VCaP (cell line): ENCODE results near the gene RAB3IL1.
"Not testable (repeated sequence)": the region's sequence is repeated elsewhere in the genome, so short reads cannot be mapped to it uniquely, and the experiment has no call there.

Experiments
- H3K27ac ChIP-seq: fragments of 450-650 bp; 2 replicates; pipeline ENCODE4 v1.5.1; 2017
- TF ChIP-seq, protein P1 (sequence below): fragments of 450-650 bp; conservative IDR thresholded peaks from 2 replicates; pipeline ENCODE4 v1.5.1; 2017; ENCODE audit warnings: mild to moderate bottlenecking, moderate library complexity

The RAB3IL1 gene, protein sequence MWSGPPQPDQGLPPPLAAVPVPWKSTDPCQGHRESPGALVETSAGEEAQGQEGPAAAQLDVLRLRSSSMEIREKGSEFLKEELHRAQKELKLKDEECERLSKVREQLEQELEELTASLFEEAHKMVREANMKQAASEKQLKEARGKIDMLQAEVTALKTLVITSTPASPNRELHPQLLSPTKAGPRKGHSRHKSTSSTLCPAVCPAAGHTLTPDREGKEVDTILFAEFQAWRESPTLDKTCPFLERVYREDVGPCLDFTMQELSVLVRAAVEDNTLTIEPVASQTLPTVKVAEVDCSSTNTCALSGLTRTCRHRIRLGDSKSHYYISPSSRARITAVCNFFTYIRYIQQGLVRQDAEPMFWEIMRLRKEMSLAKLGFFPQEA

DNA sequence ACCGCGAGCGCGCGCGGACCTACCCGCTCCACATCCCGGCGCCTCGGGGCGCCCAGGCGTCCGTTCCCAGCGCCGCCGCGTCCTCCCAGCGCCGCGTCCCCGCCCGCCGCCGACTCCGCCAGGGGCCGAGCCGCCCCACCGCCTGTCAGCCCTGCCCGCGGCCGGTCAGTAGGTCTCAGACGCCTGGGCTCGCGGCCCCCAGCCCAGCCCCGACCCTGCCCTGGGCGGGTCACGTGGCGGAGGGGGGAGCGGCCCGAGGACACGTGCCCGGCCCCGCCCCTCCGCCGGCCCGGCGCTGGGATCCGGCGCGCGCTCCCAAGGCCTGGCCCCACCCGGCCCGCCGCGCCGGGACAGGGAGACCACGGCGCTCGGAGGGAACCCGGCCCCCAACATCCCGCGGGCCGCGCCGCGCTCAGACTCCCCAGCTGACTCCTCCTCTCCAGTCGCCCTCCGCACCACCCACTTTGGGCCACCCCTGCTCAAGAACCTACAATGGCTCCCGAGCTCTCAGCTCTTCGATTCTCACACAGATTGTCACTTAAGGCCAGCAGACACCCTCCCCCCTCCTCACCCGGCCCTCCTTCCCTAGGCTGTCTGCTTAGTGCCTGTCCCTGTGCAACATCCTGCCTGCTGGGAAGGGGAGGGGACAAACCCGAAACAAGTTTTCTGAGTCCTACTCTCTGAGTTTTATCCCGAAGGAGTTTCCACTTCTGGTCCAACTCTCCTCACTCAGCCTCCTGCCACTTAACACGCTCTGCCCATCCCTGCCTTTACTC lies at the start of gene RAB3IL1:
RAB3IL1 (minus strand) TSS at position 233 of the 776 bp plus-strand sequence; CDS start at position 34, 199 bp downstream.
- TF ChIP-seq, protein P1, sequence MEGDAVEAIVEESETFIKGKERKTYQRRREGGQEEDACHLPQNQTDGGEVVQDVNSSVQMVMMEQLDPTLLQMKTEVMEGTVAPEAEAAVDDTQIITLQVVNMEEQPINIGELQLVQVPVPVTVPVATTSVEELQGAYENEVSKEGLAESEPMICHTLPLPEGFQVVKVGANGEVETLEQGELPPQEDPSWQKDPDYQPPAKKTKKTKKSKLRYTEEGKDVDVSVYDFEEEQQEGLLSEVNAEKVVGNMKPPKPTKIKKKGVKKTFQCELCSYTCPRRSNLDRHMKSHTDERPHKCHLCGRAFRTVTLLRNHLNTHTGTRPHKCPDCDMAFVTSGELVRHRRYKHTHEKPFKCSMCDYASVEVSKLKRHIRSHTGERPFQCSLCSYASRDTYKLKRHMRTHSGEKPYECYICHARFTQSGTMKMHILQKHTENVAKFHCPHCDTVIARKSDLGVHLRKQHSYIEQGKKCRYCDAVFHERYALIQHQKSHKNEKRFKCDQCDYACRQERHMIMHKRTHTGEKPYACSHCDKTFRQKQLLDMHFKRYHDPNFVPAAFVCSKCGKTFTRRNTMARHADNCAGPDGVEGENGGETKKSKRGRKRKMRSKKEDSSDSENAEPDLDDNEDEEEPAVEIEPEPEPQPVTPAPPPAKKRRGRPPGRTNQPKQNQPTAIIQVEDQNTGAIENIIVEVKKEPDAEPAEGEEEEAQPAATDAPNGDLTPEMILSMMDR, result no peak
- peak within 1 kb of the TSS; percentile 53; the same call in 1 of the 2 replicates for H3K27ac ChIP-seq

DNA sequence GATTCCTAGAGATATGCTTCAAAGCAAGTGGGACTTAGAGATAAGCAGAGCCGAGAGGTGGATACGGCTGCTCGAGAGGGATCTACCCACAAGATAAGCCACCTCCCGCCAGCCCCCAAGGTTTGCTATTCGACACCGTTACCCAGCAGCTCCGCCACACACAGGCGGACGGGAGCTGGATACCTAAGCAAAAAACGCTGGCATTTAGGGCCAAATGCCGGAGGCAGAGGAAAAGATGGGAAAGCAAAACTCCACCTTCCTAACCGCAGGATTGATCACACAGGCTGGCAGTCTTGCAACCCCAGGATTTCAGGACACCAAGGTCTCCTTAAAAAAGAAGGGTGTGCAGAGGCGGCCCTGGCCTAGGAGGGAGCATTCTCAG lies 49.4 kb upstream of the RAB3IL1 start:
- TF ChIP-seq, protein P1, result no peak
- peak overlapping the region; percentile 95 for H3K27ac ChIP-seq

DNA sequence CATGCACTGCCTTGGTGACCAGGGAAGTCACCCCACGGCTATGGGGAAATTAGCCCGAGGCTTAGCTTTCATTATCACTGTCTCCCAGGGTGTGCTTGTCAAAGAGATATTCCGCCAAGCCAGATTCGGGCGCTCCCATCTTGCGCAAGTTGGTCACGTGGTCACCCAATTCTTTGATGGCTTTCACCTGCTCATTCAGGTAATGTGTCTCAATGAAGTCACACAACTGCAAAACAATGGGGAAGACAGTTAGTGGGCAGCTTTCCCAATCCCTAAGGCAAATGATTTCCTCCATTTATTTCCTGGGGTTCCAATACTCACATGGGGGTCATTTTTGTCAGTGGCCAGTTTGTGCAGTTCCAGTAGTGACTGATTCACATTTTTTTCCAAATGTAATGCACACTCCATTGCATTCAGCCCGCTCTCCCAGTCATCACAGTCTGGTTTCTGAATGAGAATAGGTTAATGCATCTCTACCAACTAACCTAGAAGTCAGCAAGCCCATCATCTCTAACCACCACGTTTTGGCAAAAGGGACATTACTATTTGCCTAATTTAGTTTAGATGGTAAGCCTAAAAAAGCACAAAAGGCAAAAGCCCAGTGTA lies 47.4 kb upstream of the RAB3IL1 start:
- not testable (repeated sequence) for H3K27ac ChIP-seq

DNA sequence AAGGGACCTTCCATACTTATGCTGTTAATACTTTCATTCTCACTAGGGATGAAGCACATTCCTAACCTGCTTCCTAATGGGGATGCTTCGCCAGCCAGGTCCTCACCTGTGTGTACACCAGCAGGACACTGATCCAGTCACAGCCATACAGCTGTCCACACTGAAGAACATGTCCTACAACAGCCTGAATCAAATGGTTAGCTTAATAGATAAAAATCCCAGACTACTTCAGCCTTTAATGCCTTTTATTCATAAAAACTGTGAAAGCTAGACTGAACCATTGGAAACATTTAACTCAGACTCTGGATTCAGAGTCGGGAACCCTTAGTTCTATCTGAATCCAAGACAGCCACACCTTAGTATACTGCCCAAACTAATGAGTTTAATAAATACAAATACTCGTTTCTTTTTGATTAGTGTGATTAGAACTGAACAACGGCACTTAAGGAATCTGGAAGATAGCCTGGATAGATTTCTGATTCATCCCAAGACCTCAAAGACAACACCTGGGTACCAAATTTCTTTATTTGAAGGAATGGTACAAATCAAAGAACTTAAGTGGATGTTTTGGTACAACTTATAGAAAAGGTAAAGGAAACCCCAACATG lies 46.8 kb upstream of the RAB3IL1 start:
- TF ChIP-seq, protein P1, result no peak
- no peak overlapping the region for H3K27ac ChIP-seq

DNA sequence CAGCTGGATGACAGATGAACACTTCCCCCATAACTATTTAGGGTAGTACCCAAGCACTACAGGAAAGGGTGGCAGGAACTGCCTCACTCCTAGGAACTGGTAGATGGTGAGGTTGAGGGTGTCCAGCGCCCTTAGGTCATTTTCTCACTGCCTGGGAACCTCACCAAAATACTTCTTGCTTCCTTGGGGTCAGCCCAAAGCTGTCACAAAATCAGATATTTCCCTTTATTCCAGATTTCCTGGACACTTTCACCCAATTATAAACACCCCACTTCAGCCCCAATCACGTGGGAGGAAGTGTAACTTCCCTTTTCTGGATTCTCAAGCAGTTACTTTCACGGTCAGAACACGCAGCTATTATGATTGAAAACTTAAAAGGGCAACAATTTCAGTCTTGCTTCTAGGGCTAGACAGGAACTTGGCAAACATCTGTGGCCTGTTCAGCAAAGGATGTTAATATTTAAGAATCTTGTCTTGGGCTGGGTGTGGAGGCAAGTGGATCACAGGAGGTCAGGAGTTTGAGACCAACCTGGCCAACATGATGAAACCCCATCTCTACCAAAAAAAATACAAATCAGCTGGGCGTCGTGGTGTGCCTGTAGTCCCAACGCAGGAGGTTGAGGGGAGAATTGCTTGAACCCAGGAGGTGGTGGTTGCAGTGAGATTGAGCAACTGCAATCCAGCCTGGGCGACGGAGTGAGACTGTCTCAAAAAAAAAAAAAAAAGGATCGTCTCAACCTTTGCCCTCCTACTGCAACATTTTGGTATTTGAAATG lies 46.1 kb upstream of the RAB3IL1 start:
- no peak overlapping the region for H3K27ac ChIP-seq
- TF ChIP-seq, protein P1, result no peak

DNA sequence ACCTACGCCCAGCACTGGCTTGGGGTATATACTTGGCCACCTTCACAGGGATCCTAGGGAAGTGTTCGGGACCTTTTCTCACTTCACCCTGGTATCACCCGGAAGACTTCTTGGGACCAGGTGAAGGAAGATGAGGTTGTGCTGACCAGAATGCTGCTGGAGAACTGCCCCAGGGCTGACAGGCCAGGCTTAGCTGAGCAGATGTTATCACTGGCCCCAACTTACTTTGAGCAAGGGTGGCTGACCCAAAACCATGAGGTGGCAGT lies 45.6 kb upstream of the RAB3IL1 start:
- TF ChIP-seq, protein P1, result no peak
- no peak overlapping the region for H3K27ac ChIP-seq

DNA sequence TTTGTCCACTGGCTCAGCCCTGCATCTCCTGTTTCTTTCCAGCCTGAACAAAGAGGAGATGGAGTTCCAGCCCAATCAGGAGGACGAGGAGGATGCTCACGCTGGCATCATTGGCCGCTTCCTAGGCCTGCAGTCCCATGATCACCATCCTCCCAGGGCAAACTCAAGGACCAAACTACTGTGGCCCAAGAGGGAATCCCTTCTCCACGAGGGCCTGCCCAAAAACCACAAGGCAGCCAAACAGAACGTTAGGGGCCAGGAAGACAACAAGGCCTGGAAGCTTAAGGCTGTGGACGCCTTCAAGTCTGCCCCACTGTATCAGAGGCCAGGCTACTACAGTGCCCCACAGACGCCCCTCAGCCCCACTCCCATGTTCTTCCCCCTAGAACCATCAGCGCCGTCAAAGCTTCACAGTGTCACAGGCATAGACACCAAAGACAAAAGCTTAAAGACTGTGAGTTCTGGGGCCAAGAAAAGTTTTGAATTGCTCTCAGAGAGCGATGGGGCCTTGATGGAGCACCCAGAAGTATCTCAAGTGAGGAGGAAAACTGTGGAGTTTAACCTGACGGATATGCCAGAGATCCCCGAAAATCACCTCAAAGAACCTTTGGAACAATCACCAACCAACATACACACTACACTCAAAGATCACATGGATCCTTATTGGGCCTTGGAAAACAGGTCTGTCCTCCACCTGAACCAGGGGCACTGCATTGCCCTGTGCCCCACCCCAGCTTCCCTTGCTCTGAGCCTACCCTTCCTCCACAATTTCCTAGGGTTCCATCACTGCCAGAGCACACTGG lies 45.0 kb upstream of the RAB3IL1 start:
- H3K27ac ChIP-seq, result no peak overlapping the region
- TF ChIP-seq, protein P1, result no peak
